SK-N-MC (cell line): ENCODE data around the gene NEUROD4.

Experiments used
- EZH2 ChIP-seq: fragments of 200-600 bp; sonication (generic); IDR thresholded peaks from one replicate; pipeline ENCODE4 v1.6.1; 2017; ENCODE audit warnings: antibody characterized with exemption
- POLR2AphosphoS5 ChIP-seq: IDR thresholded peaks from 2 replicates; pipeline ENCODE4 v1.6.1; 2012; ENCODE audit warnings: mild to moderate bottlenecking, low read depth, low read length, borderline replicate concordance

DNA sequence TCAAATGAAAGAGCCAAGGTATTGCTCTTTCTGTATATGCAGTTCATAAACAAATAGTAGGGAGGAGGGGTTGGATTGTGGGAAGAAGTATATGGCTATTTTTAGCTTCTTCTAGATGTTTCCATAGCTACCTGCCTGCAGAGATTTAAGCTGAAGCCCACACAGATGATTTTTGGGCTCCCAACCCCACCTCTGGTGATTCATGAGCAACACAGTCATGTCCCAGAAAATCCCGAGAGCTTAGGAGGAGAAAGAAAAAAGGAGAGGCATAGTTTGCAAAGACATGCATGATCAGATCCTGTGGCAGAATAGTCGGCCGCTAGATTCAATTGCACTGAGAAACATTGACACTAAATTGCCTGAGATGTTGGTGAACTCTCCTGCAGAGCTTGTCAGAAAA, 49.0 kb upstream of the NEUROD4 start:
- no peak for TF ChIP-seq POLR2AphosphoS5
- no peak for TF ChIP-seq EZH2
